ENCODE data around the gene RPL10. TPM values are rescaled to one million over a fixed set of nuclear protein-coding genes. Genes with fewer than 3 reads are reported as not detected.

The RPL10 gene
- total and polyA plus RNA-seq, 2 donors (not counting 3 experiments of a cell fraction or from before 2014, with no cell fraction given) = 2,493 to 7,586 TPM

DNA sequence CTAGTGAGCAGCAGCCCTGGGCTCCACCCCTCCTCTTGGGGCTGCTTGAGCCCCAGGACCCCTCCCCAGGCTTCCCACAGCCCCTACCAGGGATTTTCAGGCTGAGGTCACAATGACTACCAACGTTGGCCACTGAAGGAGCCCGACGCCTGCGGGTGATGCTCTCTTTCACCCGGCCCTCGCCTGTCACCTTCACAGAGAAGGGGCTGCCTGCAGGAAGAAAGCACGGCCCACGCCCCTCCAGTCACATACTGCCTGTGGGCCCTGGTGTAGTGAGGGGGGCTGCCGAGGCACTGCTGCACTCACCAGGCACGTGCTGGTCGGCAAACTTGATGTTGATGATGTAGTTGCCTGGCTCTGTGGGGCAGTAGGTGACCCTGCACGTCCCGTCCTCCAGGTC lies 45.7 kb upstream of the RPL10 start:
- Histone ChIP-seq H2AFZ (ENCODE audit: low read depth, low read length) (no peak overlapping the region), H3K4me1 (ENCODE audit: control insufficient read depth, extremely low read depth, insufficient read depth, low read length) (no peaks in the 10 kb centered on the region), H3K27ac (ENCODE audit: insufficient read depth, low read depth, low read length) (no peak overlapping the region), H3K36me3 (ENCODE audit: control insufficient read depth in 2 of 2, extremely low read depth in 1 of 2, insufficient read depth in 2 of 2, low read length in 2 of 2) (peaks cover 5 to 87% of the 10 kb centered on the region in 2 experiments), H3K9me1 (replicated peaks; ENCODE audit: control insufficient read depth, extremely low read depth, insufficient read depth, low read length) (no peaks in the 10 kb centered on the region), H3K9me3 (replicated peaks; ENCODE audit: control insufficient read depth, insufficient read depth, low read length) (no peaks in the 10 kb centered on the region), H3K79me2 (ENCODE audit: control insufficient read depth, insufficient read depth, low read length) (peaks cover 8% of the 10 kb centered on the region), H3K4me3 (replicated peaks in 1 of 3; ENCODE audit: insufficient read depth in 1 of 3, low read depth in 1 of 3, low read length in 3 of 3) (no peak overlapping the region), H3K27me3 (ENCODE audit: control insufficient read depth in 2 of 2, insufficient read depth in 2 of 2, low read length in 2 of 2) (no peaks in the 10 kb centered on the region), H3K4me2 (ENCODE audit: insufficient read depth, low read length) (no peak overlapping the region), H4K20me1 (replicated peaks; ENCODE audit: control insufficient read depth, extremely low read depth, insufficient read depth, low read length) (no peaks in the 10 kb centered on the region), H3K9ac (replicated peaks; ENCODE audit: extremely low read depth, insufficient read depth, low read length) (no peak overlapping the region)
- ChIA-PET CTCF (no interaction called here), POLR2A (no interaction called here)
- peak; percentile 50 for FAIRE-seq
- TF ChIP-seq FOS (IDR thresholded peaks at IDR 0.05; ENCODE audit: borderline replicate concordance, insufficient read depth, low read length) (no peak), POLR2AphosphoS5 (IDR thresholded peaks at IDR 0.05; ENCODE audit: insufficient read depth, low read depth, low read length) (no peak), EZH2 (IDR thresholded peaks at IDR 0.05; ENCODE audit: borderline replicate concordance, low read depth, low read length, severe bottlenecking) (no peak), POLR2A (IDR thresholded peaks at IDR 0.05; ENCODE audit: low read depth, low read length) (no peak), MYC (IDR thresholded peaks at IDR 0.05; ENCODE audit: low read depth, low read length) (no peak), GATA2 (IDR thresholded peaks at IDR 0.05; ENCODE audit: insufficient read depth, insufficient read length, low read depth, low read length) (no peak)
- TF ChIP-seq, protein P1, sequence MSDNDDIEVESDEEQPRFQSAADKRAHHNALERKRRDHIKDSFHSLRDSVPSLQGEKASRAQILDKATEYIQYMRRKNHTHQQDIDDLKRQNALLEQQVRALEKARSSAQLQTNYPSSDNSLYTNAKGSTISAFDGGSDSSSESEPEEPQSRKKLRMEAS (IDR thresholded peaks at IDR 0.05; ENCODE audit: insufficient read depth, insufficient read length) = no peak
- intact Hi-C loops (cut with micrococcal nuclease) (no loop called here), dilution Hi-C loops (cut with MboI; ENCODE audit: extremely low pct_ligation_motif_present, low sequenced_read_pairs) (no loop called here)
- no TSS peak for BruUV-seq (replicated peaks)
- no peak for DNase-seq (ENCODE audit: low read depth, low spot score)

DNA sequence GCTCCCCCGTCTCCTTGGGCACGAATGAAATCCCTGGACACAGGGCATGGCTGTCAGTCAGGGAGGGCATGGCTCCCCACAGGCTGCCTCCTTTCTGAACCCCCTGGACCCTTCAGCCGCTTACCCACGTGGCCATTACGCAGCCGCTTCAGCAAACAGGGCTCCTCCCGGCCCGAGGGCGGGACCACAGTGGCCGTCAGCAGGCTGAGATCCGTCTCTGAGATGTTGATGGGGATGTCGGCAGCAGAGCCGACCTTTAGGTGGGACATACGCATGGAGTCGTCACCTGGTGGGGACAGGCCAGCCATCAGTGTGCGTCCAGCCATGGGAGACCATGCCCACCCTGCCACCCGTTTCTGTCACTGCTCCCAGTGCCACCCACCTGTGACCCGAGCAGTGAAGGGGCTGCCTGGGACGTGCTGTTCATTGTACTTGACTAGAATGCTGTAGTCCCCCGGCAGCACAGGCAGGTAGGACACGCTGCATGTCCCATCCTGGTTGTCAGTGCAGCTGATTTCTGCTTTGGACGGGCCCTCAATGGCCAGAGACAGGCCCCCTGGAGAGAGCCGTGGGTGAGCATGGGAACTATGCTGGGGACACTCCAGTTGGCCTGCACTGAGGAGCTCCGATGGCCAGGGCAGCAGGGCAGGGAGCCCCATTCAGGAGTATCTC lies 44.9 kb upstream of the RPL10 start:
- H3K36me3 ChIP-seq (ENCODE audit: control insufficient read depth in 2 of 2, extremely low read depth in 1 of 2, insufficient read depth in 2 of 2, low read length in 2 of 2) = peaks cover 5 to 96% of the 10 kb centered on the region in 2 experiments
- intact Hi-C loops (cut with micrococcal nuclease) = no loop called here

More for the DNA sequence above, 44.9 kb upstream of the RPL10 start:
- no peak overlapping the region for H2AFZ ChIP-seq (ENCODE audit: low read depth, low read length)
- H3K9me1 ChIP-seq (replicated peaks; ENCODE audit: control insufficient read depth, extremely low read depth, insufficient read depth, low read length) = no peaks in the 10 kb centered on the region
- dilution Hi-C loops (cut with MboI; ENCODE audit: extremely low pct_ligation_motif_present, low sequenced_read_pairs) = no loop called here
- no peak overlapping the region for H3K4me2 ChIP-seq (ENCODE audit: insufficient read depth, low read length)
- no peak overlapping the region for H3K4me3 ChIP-seq (replicated peaks in 1 of 3; ENCODE audit: insufficient read depth in 1 of 3, low read depth in 1 of 3, low read length in 3 of 3)
- ChIA-PET CTCF (no interaction called here), POLR2A (no interaction called here)
- no peak overlapping the region for H3K9ac ChIP-seq (replicated peaks; ENCODE audit: extremely low read depth, insufficient read depth, low read length)
- H3K27ac ChIP-seq (ENCODE audit: insufficient read depth, low read depth, low read length) = no peak overlapping the region
- H3K9me3 ChIP-seq (replicated peaks; ENCODE audit: control insufficient read depth, insufficient read depth, low read length) = no peaks in the 10 kb centered on the region
- BruUV-seq (replicated peaks) = no TSS peak
- FAIRE-seq (no peak), DNase-seq (ENCODE audit: low read depth, low spot score) (no peak)
- no peak for TF ChIP-seq FOS (IDR thresholded peaks at IDR 0.05; ENCODE audit: borderline replicate concordance, insufficient read depth, low read length)
- TF ChIP-seq POLR2AphosphoS5 (IDR thresholded peaks at IDR 0.05; ENCODE audit: insufficient read depth, low read depth, low read length) = peak; percentile 3
- H3K27me3 ChIP-seq (ENCODE audit: control insufficient read depth in 2 of 2, insufficient read depth in 2 of 2, low read length in 2 of 2) = no peaks in the 10 kb centered on the region
- no peaks in the 10 kb centered on the region for H3K4me1 ChIP-seq (ENCODE audit: control insufficient read depth, extremely low read depth, insufficient read depth, low read length)
- H3K79me2 ChIP-seq (ENCODE audit: control insufficient read depth, insufficient read depth, low read length) = peaks cover 17% of the 10 kb centered on the region
- H4K20me1 ChIP-seq (replicated peaks; ENCODE audit: control insufficient read depth, extremely low read depth, insufficient read depth, low read length) = no peaks in the 10 kb centered on the region

Measured in endothelial cell of umbilical vein (primary cell).